ENCODE measurements around the gene PHF24. TPM values are rescaled to one million over a fixed set of nuclear protein-coding genes. Genes with fewer than 3 reads are reported as not detected.

The PHF24 gene
- total RNA-seq, 1 experiment from 2014 or later: not detected

GRCh38 chr9:34976441-34976840 is 18.4 kb downstream of the PHF24 start:
- Histone ChIP-seq H3K4me1 (replicated peaks; ENCODE audit: insufficient read depth) (no peaks in the 10 kb centered on the region), H3K9me2 (ENCODE audit: insufficient read depth) (no peaks in the 10 kb centered on the region), H3K79me2 (ENCODE audit: low read depth) (no peaks in the 10 kb centered on the region), H3K27ac (no peak overlapping the region), H3K9me3 (ENCODE audit: insufficient read depth, low read depth) (no peaks in the 10 kb centered on the region), H3K27me3 (ENCODE audit: insufficient read depth, low read depth) (peaks cover 64% of the 10 kb centered on the region), H2AFZ (no peak overlapping the region), H3K4me3 (no peak overlapping the region), H3K4me2 (no peak overlapping the region), H3F3A (ENCODE audit: insufficient read depth, low read depth) (no peaks in the 10 kb centered on the region), H4K20me1 (ENCODE audit: insufficient read depth) (no peaks in the 10 kb centered on the region), H3K36me3 (ENCODE audit: low read depth) (no peaks in the 10 kb centered on the region)
- intact Hi-C loops (cut with micrococcal nuclease; ENCODE audit: unreplicated experiment): no loop called here
- TF ChIP-seq CTCF (conservative IDR thresholded peaks at IDR 0.05) (no peak), EZH2 (IDR thresholded peaks at IDR 0.05; ENCODE audit: low read depth) (no peak)
- ChIA-PET POLR2A (ENCODE audit: unreplicated experiment) (no interaction called here), CTCF (no interaction called here)
- DNase-seq: no peak
- BruUV-seq (replicated peaks): no TSS peak

GRCh38 chr9:34976992-34977391 is 18.9 kb downstream of the PHF24 start:
- Histone ChIP-seq H3K9me2 (ENCODE audit: insufficient read depth) (no peaks in the 10 kb centered on the region), H4K20me1 (ENCODE audit: insufficient read depth) (no peaks in the 10 kb centered on the region), H3K27me3 (ENCODE audit: insufficient read depth, low read depth) (peaks cover 60% of the 10 kb centered on the region), H3K4me2 (no peak overlapping the region), H3K79me2 (ENCODE audit: low read depth) (no peaks in the 10 kb centered on the region), H2AFZ (no peak overlapping the region), H3K4me1 (replicated peaks; ENCODE audit: insufficient read depth) (no peaks in the 10 kb centered on the region), H3K4me3 (no peak overlapping the region), H3K27ac (no peak overlapping the region), H3K9me3 (ENCODE audit: insufficient read depth, low read depth) (no peaks in the 10 kb centered on the region), H3K36me3 (ENCODE audit: low read depth) (no peaks in the 10 kb centered on the region), H3F3A (ENCODE audit: insufficient read depth, low read depth) (no peaks in the 10 kb centered on the region)
- intact Hi-C loops (cut with micrococcal nuclease; ENCODE audit: unreplicated experiment): no loop called here
- TF ChIP-seq EZH2 (IDR thresholded peaks at IDR 0.05; ENCODE audit: low read depth) (no peak), CTCF (conservative IDR thresholded peaks at IDR 0.05) (no peak)
- no TSS peak for BruUV-seq (replicated peaks)
- DNase-seq: no peak
- CTCF ChIA-PET: no interaction called here
- POLR2A ChIA-PET (ENCODE audit: unreplicated experiment): no interaction called here

GRCh38 chr9:34980181-34980761 is 22.2 kb downstream of the PHF24 start:
- ChIA-PET POLR2A (ENCODE audit: unreplicated experiment) (no interaction called here), CTCF (no interaction called here)

More at GRCh38 chr9:34980181-34980761, 22.2 kb downstream of the PHF24 start:
- Histone ChIP-seq H3K4me1 (replicated peaks; ENCODE audit: insufficient read depth) (no peaks in the 10 kb centered on the region), H3K36me3 (ENCODE audit: low read depth) (no peaks in the 10 kb centered on the region), H3F3A (ENCODE audit: insufficient read depth, low read depth) (no peaks in the 10 kb centered on the region), H4K20me1 (ENCODE audit: insufficient read depth) (no peaks in the 10 kb centered on the region), H3K4me2 (no peak overlapping the region), H3K9me2 (ENCODE audit: insufficient read depth) (no peaks in the 10 kb centered on the region), H2AFZ (no peak overlapping the region), H3K9me3 (ENCODE audit: insufficient read depth, low read depth) (no peaks in the 10 kb centered on the region), H3K27me3 (ENCODE audit: insufficient read depth, low read depth) (peaks cover 44% of the 10 kb centered on the region), H3K4me3 (no peak overlapping the region), H3K27ac (no peak overlapping the region), H3K79me2 (ENCODE audit: low read depth) (no peaks in the 10 kb centered on the region)
- no TSS peak for BruUV-seq (replicated peaks)
- intact Hi-C loops (cut with micrococcal nuclease; ENCODE audit: unreplicated experiment): no loop called here
- TF ChIP-seq EZH2 (IDR thresholded peaks at IDR 0.05; ENCODE audit: low read depth): no peak
- TF ChIP-seq CTCF (conservative IDR thresholded peaks at IDR 0.05): no peak
- no peak for DNase-seq

Data from PC-9 (cell line).